Ovary (tissue), 9 donors: ENCODE results near the gene C21orf58. TPM values are rescaled to one million over a fixed set of nuclear protein-coding genes. Genes with fewer than 3 reads are reported as not detected.
A peak's percentile ranks its signal among the peaks of the same experiment; 100 is the strongest.

ENCODE experiments used
- DNase-seq, 5 donors: peaks; one replicate each; pipeline ENCODE4 v3.0.0-alpha.2; 2019 to 2020
- H3K27ac ChIP-seq, 2 donors: fragments of 200-600 bp; one replicate each; pipeline versions ENCODE4 v1.5.1 to v1.8.0; 2019 to 2022
- H3K27me3 ChIP-seq: fragments of 200-600 bp; one replicate; pipeline ENCODE4 v1.8.0; 2022
- H3K36me3 ChIP-seq: fragments of 200-600 bp; sonication (generic); one replicate; pipeline ENCODE4 v1.5.1; 2019
- H3K4me1 ChIP-seq: one replicate; pipeline ENCODE4 v1.8.1; 2013; ENCODE audit warnings: mild to moderate bottlenecking, moderate library complexity; ENCODE audit not compliant: insufficient read depth
- H3K4me3 ChIP-seq: fragments of 200-600 bp; sonication (generic); one replicate; pipeline ENCODE4 v1.5.1; 2017
- H3K9me3 ChIP-seq, 2 donors: fragments of 200-600 bp in 1 of 2; sonication (generic) in 1 of 2; one replicate each; pipeline versions ENCODE4 v1.5.1 to v1.8.1; 2013 to 2019; ENCODE audit warnings: mild to moderate bottlenecking in 1 of 2, moderate library complexity in 1 of 2
- EP300 ChIP-seq: sonication (generic); formaldehyde crosslinking; IDR thresholded peaks from one replicate; pipeline ENCODE4 v1.6.1; 2017; ENCODE audit warnings: antibody characterized with exemption
- POLR2A ChIP-seq: fragments of 450-650 bp; IDR thresholded peaks from one replicate; pipeline ENCODE4 v1.6.1; 2017; ENCODE audit warnings: antibody characterized with exemption, mild to moderate bottlenecking, moderate library complexity
- WGBS, 3 donors: extraction: QIAGEN DNeasy Blood & Tissue Kit in 1 of 3; methylation state at CpG; one replicate each; pipeline versions ENCODE4 v1.1.5 to v1.1.7; 2013 to 2017; 5-methylcytosine and 5-hydroxymethylcytosine counted together
- intact Hi-C, 4 donors: fragments of 100-400 bp; cut with DNase I; formaldehyde crosslinking; loops; one replicate each; pipeline versions ENCODE4 v1.11.0 to v1.15.1; 2022 to 2023
- polyA plus RNA-seq, 2 donors: library from polyadenylated mRNA; stranded (reverse); fragments of 200-250 nt in 1 of 2; fragments of 350-450 nt in 1 of 2; fragmentation: Illumina TruSeq in 1 of 2; extraction: RNeasy Lipid Tissue Mini Kit (QIAGEN cat#74804) in 1 of 2; gene quantifications; one replicate each; pipeline ENCODE4 v1.2.3, GENCODE V29; 2013 to 2014
- total RNA-seq, 7 donors: library from RNA; depleted of rRNA in 2 of 7; stranded (reverse); fragments of >200 nt in 2 of 7; fragmentation: NEBNext Ultra II Directional in 3 of 7; extraction: Animal tissue kit (Norgen Biotek cat#: 25700) in 3 of 7; gene quantifications; one replicate each; pipeline versions ENCODE4 v1.1.0 to v1.2.4, GENCODE V29; 2016 to 2023
- TF ChIP-seq, protein P1 (sequence below), 3 donors: fragments of 450-650 bp in 2 of 3; fragments of 200-600 bp in 1 of 3; IDR thresholded peaks; one replicate each; pipeline versions ENCODE4 v1.5.1 to v1.8.0; 2016 to 2022; ENCODE audit warnings: antibody characterized with exemption in 3 of 3, mild to moderate bottlenecking in 1 of 3
- donor health status: DM: no; HTN: no; CAD: no; lungs with moderate emphysema.
- donor health status: DM: no; HTN: no; CAD: no.
- donor health status: Bipolar disorder and iron deficiency.
- donor health status: DM: yes; HTN: yes; CAD: no.
- donor health status: DM: no; HTN: no; CAD: no.
- donor health status: DM: yes; HTN: yes; CAD: no.

Gene C21orf58
- total and polyA plus RNA-seq, 9 donors, result 0.63 to 26.8 (median 2.3) TPM

DNA sequence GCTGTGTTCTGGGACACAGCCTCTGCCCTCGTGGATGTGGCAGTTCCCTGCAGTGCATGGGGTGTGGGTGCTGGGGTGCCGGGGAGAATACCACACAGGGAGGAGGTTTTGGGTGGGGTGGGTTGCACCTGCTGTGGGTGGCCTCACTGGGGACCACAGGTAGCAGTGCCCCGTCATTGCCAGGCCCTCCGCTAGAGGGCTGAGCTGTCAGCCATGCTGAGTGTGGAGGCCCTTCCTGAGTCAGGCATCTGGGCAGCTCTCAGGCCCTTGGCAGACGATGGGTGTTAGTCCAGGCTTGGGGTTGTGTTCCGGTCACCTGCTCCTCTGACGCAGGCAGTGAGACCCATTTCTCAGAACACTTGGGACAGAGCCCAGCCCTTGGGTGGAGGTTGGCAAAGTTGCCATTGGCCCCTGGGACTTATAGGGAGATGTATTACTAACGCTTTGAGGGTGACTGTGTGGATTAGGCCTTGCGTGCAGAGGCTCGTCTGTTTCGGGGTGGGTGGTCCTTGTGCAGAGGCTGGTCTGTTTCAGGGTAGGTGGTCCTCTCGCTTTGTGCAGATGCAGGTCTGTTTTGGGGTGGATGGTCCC, 24.2 kb upstream of the C21orf58 start:
- WGBS, 3 donors, result 84 to 90% (median 87%) methylated on average over 12 of the region's 12 CpGs
- H3K36me3 ChIP-seq, result no peaks in the 10 kb centered on the region

DNA sequence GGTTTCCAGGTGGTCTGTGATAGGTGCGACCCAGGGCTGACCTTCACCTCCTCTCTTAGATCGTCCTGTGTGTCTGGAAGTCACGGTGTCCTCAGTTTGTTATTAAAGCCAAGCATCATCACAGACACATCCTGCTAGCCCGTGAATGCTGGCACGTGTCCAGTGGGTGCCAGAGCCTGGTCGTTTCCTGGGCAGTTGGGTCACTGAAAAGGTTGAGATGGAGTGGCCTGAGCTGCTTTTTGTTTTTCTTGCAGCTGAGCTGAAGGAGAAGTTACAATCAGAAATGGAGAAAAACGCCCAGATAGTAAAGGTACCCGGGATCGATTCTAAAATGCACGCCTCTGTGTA, 23.5 kb upstream of the C21orf58 start:
- H3K4me1 ChIP-seq, result no peaks in the 10 kb centered on the region
- TF ChIP-seq EP300, result no peak
- TF ChIP-seq, protein P1, sequence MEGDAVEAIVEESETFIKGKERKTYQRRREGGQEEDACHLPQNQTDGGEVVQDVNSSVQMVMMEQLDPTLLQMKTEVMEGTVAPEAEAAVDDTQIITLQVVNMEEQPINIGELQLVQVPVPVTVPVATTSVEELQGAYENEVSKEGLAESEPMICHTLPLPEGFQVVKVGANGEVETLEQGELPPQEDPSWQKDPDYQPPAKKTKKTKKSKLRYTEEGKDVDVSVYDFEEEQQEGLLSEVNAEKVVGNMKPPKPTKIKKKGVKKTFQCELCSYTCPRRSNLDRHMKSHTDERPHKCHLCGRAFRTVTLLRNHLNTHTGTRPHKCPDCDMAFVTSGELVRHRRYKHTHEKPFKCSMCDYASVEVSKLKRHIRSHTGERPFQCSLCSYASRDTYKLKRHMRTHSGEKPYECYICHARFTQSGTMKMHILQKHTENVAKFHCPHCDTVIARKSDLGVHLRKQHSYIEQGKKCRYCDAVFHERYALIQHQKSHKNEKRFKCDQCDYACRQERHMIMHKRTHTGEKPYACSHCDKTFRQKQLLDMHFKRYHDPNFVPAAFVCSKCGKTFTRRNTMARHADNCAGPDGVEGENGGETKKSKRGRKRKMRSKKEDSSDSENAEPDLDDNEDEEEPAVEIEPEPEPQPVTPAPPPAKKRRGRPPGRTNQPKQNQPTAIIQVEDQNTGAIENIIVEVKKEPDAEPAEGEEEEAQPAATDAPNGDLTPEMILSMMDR (IDR thresholded peaks at IDR 0.05), result no peak
- TF ChIP-seq POLR2A, result no peak
- intact Hi-C loops, result no loop called here
- no peak for DNase-seq
- no peaks in the 10 kb centered on the region for H3K9me3 ChIP-seq
- no peak overlapping the region for H3K27ac ChIP-seq
- H3K27me3 ChIP-seq, result no peaks in the 10 kb centered on the region
- H3K36me3 ChIP-seq, result no peaks in the 10 kb centered on the region
- 64 to 78% (median 66%) methylated on average over 10 of the region's 10 CpGs for WGBS, 3 donors
- H3K4me3 ChIP-seq, result no peak overlapping the region

More for the DNA sequence above, 24.2 kb upstream of the C21orf58 start:
- Histone ChIP-seq H3K9me3 (no peaks in the 10 kb centered on the region), H3K4me1 (no peaks in the 10 kb centered on the region), H3K4me3 (no peak overlapping the region), H3K27me3 (no peaks in the 10 kb centered on the region), H3K27ac (no peak overlapping the region)
- DNase-seq, result no peak
- TF ChIP-seq, protein P1 (IDR thresholded peaks at IDR 0.05), result no peak
- TF ChIP-seq POLR2A, result no peak
- no peak for TF ChIP-seq EP300
- intact Hi-C loops, result no loop called here

DNA sequence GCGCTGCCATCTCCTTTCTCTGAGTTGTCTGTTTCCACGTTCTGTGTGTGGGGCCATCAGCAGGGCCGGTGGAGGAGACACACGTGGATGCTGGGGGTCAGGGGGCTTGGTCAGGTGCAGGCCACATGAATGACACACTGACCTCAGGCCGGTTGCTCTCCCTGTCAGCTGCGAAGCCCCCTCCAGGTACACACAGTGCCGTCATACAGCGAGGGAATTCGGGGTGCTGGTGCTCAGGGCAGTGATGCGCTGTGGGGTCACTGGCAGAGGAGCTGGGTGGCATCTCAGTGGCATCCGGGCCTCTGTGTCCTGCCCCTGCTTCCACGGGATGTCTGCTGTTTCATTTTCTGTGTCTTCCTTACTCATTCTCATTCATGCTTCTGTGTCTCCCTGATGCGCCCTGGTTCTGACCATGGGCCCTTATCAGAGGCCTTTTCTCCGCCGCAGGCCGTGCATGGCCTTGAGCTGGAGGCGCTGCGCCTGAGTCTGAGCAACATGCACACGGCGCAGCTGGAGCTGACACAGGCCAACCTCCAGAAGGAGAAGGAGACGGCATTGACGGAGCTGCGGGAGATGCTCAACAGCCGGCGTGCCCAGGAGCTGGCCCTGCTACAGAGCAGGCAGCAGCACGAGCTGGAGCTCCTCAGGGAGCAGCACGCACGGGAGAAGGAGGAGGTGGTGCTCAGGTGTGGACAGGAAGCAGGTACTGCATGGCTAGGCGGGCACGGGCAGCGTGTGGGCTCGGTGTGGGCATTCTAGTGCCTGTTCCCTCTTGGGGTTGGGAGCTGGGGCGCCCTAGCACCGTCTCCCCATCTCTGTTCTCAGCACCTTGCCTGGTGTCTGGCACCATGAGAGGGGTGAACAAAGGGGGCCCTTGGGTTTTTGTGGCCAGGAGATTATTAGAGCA, 22.9 kb upstream of the C21orf58 start:
- WGBS, 3 donors, result 63 to 84% (median 82%) methylated on average over 34 of the region's 34 CpGs
- H3K36me3 ChIP-seq, result no peaks in the 10 kb centered on the region

DNA sequence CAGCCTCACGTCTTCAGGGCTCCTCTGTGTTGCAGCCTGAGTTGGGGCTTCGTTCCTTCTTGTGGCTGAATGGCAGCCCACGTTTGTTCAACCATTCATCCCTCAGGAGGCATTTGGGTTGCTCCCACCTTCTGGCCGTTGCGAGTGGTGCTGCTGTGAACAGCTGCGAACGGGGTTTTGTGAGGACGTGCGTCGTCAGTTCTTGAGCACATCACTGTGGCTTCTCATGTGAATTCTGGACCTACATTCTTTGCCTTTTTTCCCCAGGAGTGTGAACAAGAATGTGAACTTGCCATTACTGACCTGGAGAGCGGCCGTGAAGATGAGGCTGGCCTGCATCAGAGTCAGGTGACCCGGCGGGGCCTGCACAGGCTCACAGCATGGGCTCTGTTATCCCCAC, 22.2 kb upstream of the C21orf58 start:
- Histone ChIP-seq H3K27ac (peak overlapping the region in 1 of 2 donors; percentile 23), H3K27me3 (no peaks in the 10 kb centered on the region), H3K36me3 (no peaks in the 10 kb centered on the region), H3K9me3 (no peaks in the 10 kb centered on the region), H3K4me3 (no peak overlapping the region), H3K4me1 (no peaks in the 10 kb centered on the region)
- WGBS, 3 donors, result 80 to 90% (median 82%) methylated on average over 14 of the region's 14 CpGs
- intact Hi-C loops, result no loop called here
- no peak for TF ChIP-seq EP300
- TF ChIP-seq, protein P1 (IDR thresholded peaks at IDR 0.05), result no peak
- TF ChIP-seq POLR2A, result no peak
- DNase-seq, result no peak

More for the DNA sequence above, 22.9 kb upstream of the C21orf58 start:
- no peaks in the 10 kb centered on the region for H3K27me3 ChIP-seq
- peak overlapping the region in 1 of 2 donors; percentile 23 for H3K27ac ChIP-seq
- H3K4me3 ChIP-seq, result no peak overlapping the region
- no peaks in the 10 kb centered on the region for H3K4me1 ChIP-seq
- intact Hi-C loops, result no loop called here
- no peaks in the 10 kb centered on the region for H3K9me3 ChIP-seq
- no peak for TF ChIP-seq POLR2A
- TF ChIP-seq, protein P1 (IDR thresholded peaks at IDR 0.05), result no peak
- TF ChIP-seq EP300, result no peak
- peak in 3 of 5 donors; percentile 46 to 67 (median 48) for DNase-seq
